CD4-positive, alpha-beta T cell treated with Interleukin-15 for 1 hour (primary cell): Measurements from ENCODE around the gene DYNC1H1.

Source experiments
- DNase-seq: peaks from one replicate; pipeline ENCODE4 v3.0.0-alpha.2; 2020

Gene DYNC1H1

GRCh38 chr14:102005336-102005735 is 41.0 kb downstream of the DYNC1H1 start:
- DNase-seq = no peak

GRCh38 chr14:102007916-102008418 is 43.6 kb downstream of the DYNC1H1 start:
- no peak for DNase-seq

- no peak for DNase-seq
These were observed 44.5 kb downstream of the DYNC1H1 start for GRCh38 chr14:102008891-102009290.

- DNase-seq = no peak
These were observed 47.3 kb downstream of the DYNC1H1 start for GRCh38 chr14:102011631-102012030.

GRCh38 chr14:102012336-102012735 is 48.0 kb downstream of the DYNC1H1 start:
- no peak for DNase-seq

GRCh38 chr14:102013669-102014200 is 49.4 kb downstream of the DYNC1H1 start:
- no peak for DNase-seq

- DNase-seq = no peak
These were observed 50.8 kb downstream of the DYNC1H1 start for GRCh38 chr14:102015045-102015685.

GRCh38 chr14:102015771-102016170 is 51.4 kb downstream of the DYNC1H1 start:
- no peak for DNase-seq

GRCh38 chr14:102016420-102017090 is 52.2 kb downstream of the DYNC1H1 start:
- DNase-seq = no peak

GRCh38 chr14:102018251-102018650 is 53.9 kb downstream of the DYNC1H1 start:
- DNase-seq = no peak

- DNase-seq = no peak
These were observed 54.7 kb downstream of the DYNC1H1 start for GRCh38 chr14:102019006-102019540.

- peak; percentile 20 for DNase-seq
These were observed 55.9 kb downstream of the DYNC1H1 start for GRCh38 chr14:102020058-102020971.

- DNase-seq = no peak
These were observed 62.6 kb downstream of the DYNC1H1 start for GRCh38 chr14:102026934-102027333.

GRCh38 chr14:102027951-102028350 is 63.6 kb downstream of the DYNC1H1 start:
- no peak for DNase-seq

- DNase-seq = no peak
These were observed 64.4 kb downstream of the DYNC1H1 start for GRCh38 chr14:102028733-102029132.

- no peak for DNase-seq
These were observed 65.6 kb downstream of the DYNC1H1 start for GRCh38 chr14:102029956-102030355.

GRCh38 chr14:102033241-102033640 is 68.9 kb downstream of the DYNC1H1 start:
- no peak for DNase-seq

GRCh38 chr14:102034301-102034700 is 69.9 kb downstream of the DYNC1H1 start:
- DNase-seq = no peak

- no peak for DNase-seq
These were observed 71.5 kb downstream of the DYNC1H1 start for GRCh38 chr14:102035914-102036313.

GRCh38 chr14:102037686-102038085 is 73.3 kb downstream of the DYNC1H1 start:
- no peak for DNase-seq

GRCh38 chr14:102039157-102039556 is 74.8 kb downstream of the DYNC1H1 start:
- DNase-seq = no peak

GRCh38 chr14:102040153-102040552 is 75.8 kb downstream of the DYNC1H1 start:
- no peak for DNase-seq

GRCh38 chr14:102042699-102043098 is 78.3 kb downstream of the DYNC1H1 start:
- DNase-seq = no peak
